Natural killer cell (primary cell): ENCODE results near the gene SMG5. TPM values are rescaled to one million over a fixed set of nuclear protein-coding genes. Genes with fewer than 3 reads are reported as not detected.

ENCODE experiments used
- ATAC-seq, 3 donors: fragments of 150-1000 bp in 2 of 3; fragments of 200-7000 bp in 1 of 3; cut with Tn5 transposase; 1 replicate in 1 of 3; 2 replicates in 2 of 3; pipeline ENCODE4 v1.10.0; 2021; ENCODE audit warnings: mild to moderate bottlenecking in 2 of 3, moderate library complexity in 2 of 3
- DNase-seq, 2 donors: peaks; one replicate each; pipeline versions ENCODE4 v3.0.0 to v3.0.0-alpha.2; 2013 to 2021; ENCODE audit warnings: mixed read lengths in 1 of 2
- H3K27ac ChIP-seq: one replicate; pipeline ENCODE4 v1.5.1; 2013; ENCODE audit warnings: mild to moderate bottlenecking, low read length
- H3K27me3 ChIP-seq: one replicate; pipeline ENCODE4 v1.6.1; 2013; ENCODE audit warnings: low read length; ENCODE audit not compliant: control insufficient read depth, insufficient read depth
- H3K36me3 ChIP-seq: one replicate; pipeline ENCODE4 v1.6.1; 2013; ENCODE audit warnings: low read length; ENCODE audit not compliant: control insufficient read depth, insufficient read depth
- H3K4me1 ChIP-seq: one replicate; pipeline ENCODE4 v1.6.1; 2013; ENCODE audit warnings: low read length; ENCODE audit not compliant: control insufficient read depth, insufficient read depth
- H3K4me3 ChIP-seq: one replicate; pipeline ENCODE4 v1.5.1; 2013; ENCODE audit warnings: low read length
- H3K9me3 ChIP-seq: one replicate; pipeline ENCODE4 v1.6.1; 2013; ENCODE audit warnings: low read length; ENCODE audit not compliant: control insufficient read depth, insufficient read depth
- H3K27ac Mint-ChIP-seq, 2 donors: one replicate each; pipeline ENCODE4 v1.8.0; 2022; ENCODE audit warnings: mild to moderate bottlenecking in 2 of 2, mixed read lengths in 2 of 2, moderate library complexity in 1 of 2
- H3K27me3 Mint-ChIP-seq, 2 donors: one replicate each; pipeline ENCODE4 v1.8.0; 2022; ENCODE audit warnings: low read depth in 2 of 2, mixed read lengths in 2 of 2
- H3K36me3 Mint-ChIP-seq: one replicate; pipeline ENCODE4 v1.8.0; 2022; ENCODE audit warnings: mixed read lengths
- H3K4me1 Mint-ChIP-seq, 2 donors: one replicate each; pipeline ENCODE4 v1.8.0; 2022; ENCODE audit warnings: mixed read lengths in 2 of 2
- H3K4me3 Mint-ChIP-seq: one replicate; pipeline ENCODE4 v1.8.0; 2022; ENCODE audit warnings: mild to moderate bottlenecking, moderate library complexity, mixed read lengths
- H3K9me3 Mint-ChIP-seq, 2 donors: one replicate each; pipeline ENCODE4 v1.8.0; 2022; ENCODE audit warnings: mixed read lengths in 2 of 2
- WGBS: methylation state at CpG from one replicate; pipeline ENCODE4 v1.1.7; 2013; ENCODE audit warnings: missing lambda C conversion rate; ENCODE audit not compliant: insufficient coverage; 5-methylcytosine and 5-hydroxymethylcytosine counted together
- intact Hi-C: fragments of 100-400 bp; cut with micrococcal nuclease; formaldehyde crosslinking; loops from one replicate; pipeline ENCODE4 v1.14.2; 2022
- total RNA-seq, 4 donors: library from RNA; stranded (reverse); fragments of 120-200 nt in 1 of 4; gene quantifications; one replicate each; pipeline versions ENCODE4 v1.2.3 to v1.2.4, GENCODE V29; 2013 to 2022
- TF ChIP-seq, protein P1 (sequence below): fragments of 200-600 bp; IDR thresholded peaks from one replicate; pipeline ENCODE4 v1.8.0; 2022; ENCODE audit warnings: antibody characterized with exemption

Gene SMG5
- total RNA-seq, 3 donors from 2014 or later (not counting 1 experiment from before 2014, with no cell fraction given), result 76.7 to 93.9 (median 87.6) TPM

DNA sequence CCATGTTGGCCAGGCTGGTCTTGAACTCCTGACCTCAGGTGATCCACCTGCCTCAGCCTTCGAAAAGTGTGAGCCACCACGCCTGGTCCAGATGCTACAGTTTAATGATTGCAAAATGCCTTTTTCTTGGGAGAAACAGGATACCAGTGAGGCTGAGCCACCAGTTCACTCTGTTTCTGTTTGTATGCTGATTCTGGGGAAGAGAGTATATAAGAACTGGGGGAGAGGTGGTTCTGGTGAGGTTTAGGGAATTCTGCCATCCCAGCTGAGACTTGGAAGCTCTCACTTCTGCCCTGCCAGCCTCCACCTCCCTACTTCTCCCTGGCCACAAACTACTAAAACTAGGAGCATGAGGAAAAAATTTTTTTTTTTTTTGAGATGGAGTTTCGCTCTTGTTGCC, 77.9 kb downstream of the SMG5 start:
- no peak overlapping the region for H3K27ac Mint-ChIP-seq
- Histone ChIP-seq H3K4me1 (no peaks in the 10 kb centered on the region), H3K4me3 (no peak overlapping the region), H3K9me3 (no peaks in the 10 kb centered on the region), H3K36me3 (peaks cover 39% of the 10 kb centered on the region), H3K27ac (no peak overlapping the region), H3K27me3 (no peaks in the 10 kb centered on the region)
- WGBS, result 97% methylated on average over 2 of the region's 3 CpGs
- intact Hi-C loops, result no loop called here
- H3K27me3 Mint-ChIP-seq, result no peaks in the 10 kb centered on the region
- H3K4me1 Mint-ChIP-seq, result peaks cover 14 to 17% of the 10 kb centered on the region in 2 donors
- H3K36me3 Mint-ChIP-seq, result peaks cover 8% of the 10 kb centered on the region
- H3K4me3 Mint-ChIP-seq, result no peak overlapping the region
- DNase-seq, result no peak
- no peak for ATAC-seq
- H3K9me3 Mint-ChIP-seq, result no peaks in the 10 kb centered on the region
- TF ChIP-seq, protein P1, sequence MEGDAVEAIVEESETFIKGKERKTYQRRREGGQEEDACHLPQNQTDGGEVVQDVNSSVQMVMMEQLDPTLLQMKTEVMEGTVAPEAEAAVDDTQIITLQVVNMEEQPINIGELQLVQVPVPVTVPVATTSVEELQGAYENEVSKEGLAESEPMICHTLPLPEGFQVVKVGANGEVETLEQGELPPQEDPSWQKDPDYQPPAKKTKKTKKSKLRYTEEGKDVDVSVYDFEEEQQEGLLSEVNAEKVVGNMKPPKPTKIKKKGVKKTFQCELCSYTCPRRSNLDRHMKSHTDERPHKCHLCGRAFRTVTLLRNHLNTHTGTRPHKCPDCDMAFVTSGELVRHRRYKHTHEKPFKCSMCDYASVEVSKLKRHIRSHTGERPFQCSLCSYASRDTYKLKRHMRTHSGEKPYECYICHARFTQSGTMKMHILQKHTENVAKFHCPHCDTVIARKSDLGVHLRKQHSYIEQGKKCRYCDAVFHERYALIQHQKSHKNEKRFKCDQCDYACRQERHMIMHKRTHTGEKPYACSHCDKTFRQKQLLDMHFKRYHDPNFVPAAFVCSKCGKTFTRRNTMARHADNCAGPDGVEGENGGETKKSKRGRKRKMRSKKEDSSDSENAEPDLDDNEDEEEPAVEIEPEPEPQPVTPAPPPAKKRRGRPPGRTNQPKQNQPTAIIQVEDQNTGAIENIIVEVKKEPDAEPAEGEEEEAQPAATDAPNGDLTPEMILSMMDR, result no peak

DNA sequence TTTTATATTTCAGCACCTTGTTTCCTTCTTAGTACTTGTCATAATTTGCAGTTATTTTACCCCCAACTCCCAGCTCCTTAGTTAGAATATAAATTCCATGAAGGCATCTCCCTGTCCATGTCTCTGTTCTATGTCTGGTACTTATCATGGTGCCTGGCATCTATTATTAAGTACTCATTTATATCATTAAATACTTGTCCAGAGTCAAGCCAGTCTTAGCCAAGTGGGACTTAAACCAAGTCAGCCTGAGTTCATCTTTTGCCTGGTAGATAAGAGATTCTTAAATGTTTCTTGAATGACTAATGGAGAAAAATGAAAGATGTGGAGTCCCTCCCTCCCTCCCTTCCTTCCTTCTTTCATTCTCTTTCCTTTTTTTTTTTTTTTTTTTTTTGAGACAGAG, 79.3 kb downstream of the SMG5 start:
- ATAC-seq, result no peak
- peaks cover 32% of the 10 kb centered on the region for H3K36me3 ChIP-seq
- no peaks in the 10 kb centered on the region for H3K9me3 Mint-ChIP-seq
- H3K27ac ChIP-seq, result no peak overlapping the region
- H3K27ac Mint-ChIP-seq, result no peak overlapping the region
- H3K36me3 Mint-ChIP-seq, result peaks cover 2% of the 10 kb centered on the region
- H3K27me3 ChIP-seq, result no peaks in the 10 kb centered on the region
- no peak overlapping the region for H3K4me3 ChIP-seq
- intact Hi-C loops, result no loop called here
- no peaks in the 10 kb centered on the region for H3K9me3 ChIP-seq
- H3K4me1 ChIP-seq, result peaks cover 7% of the 10 kb centered on the region
- peaks cover 28 to 30% of the 10 kb centered on the region in 2 donors for H3K4me1 Mint-ChIP-seq
- TF ChIP-seq, protein P1, result no peak
- no peak overlapping the region for H3K4me3 Mint-ChIP-seq
- no peaks in the 10 kb centered on the region for H3K27me3 Mint-ChIP-seq
- no peak for DNase-seq

- Histone ChIP-seq H3K27ac (no peak overlapping the region), H3K36me3 (peaks cover 30% of the 10 kb centered on the region), H3K4me3 (no peak overlapping the region), H3K27me3 (no peaks in the 10 kb centered on the region), H3K9me3 (no peaks in the 10 kb centered on the region), H3K4me1 (peaks cover 15% of the 10 kb centered on the region)
- 94% methylated on average over 8 of the region's 8 CpGs for WGBS
- H3K27me3 Mint-ChIP-seq, result no peaks in the 10 kb centered on the region
- H3K4me1 Mint-ChIP-seq, result peaks cover 37 to 40% of the 10 kb centered on the region in 2 donors
- no peaks in the 10 kb centered on the region for H3K9me3 Mint-ChIP-seq
- DNase-seq, result no peak
- intact Hi-C loops, result no loop called here
- H3K4me3 Mint-ChIP-seq, result no peak overlapping the region
- H3K36me3 Mint-ChIP-seq, result no peaks in the 10 kb centered on the region
- H3K27ac Mint-ChIP-seq, result no peak overlapping the region
- TF ChIP-seq, protein P1, result no peak
- ATAC-seq, result no peak
These were observed 82.6 kb downstream of the SMG5 start for GRCh38 chr1:156200044-156200443.

Other genes starting within 250 kb of the SMG5 start
- gene UBQLN4, start 229.0 kb downstream of the SMG5 start, total RNA-seq, result 10 to 100 TPM; 14.4 to 23.5 (median 23.5) TPM
- gene LAMTOR2, start 228.0 kb downstream of the SMG5 start, total RNA-seq, result 10 to 100 TPM; 23.5 to 26.1 (median 24.6) TPM
- gene RAB25, start 221.7 kb downstream of the SMG5 start, total RNA-seq, result under 1 TPM in 1 of 3 donors, not detected in 2; 0.82 TPM
- under 1 TPM; 0.05 to 0.16 (median 0.14) TPM for gene MEX3A, start 200.4 kb downstream of the SMG5 start, total RNA-seq
- 100 to 1,000 TPM; 201 to 504 (median 273) TPM for gene LMNA, start 168.1 kb downstream of the SMG5 start, total RNA-seq
- 10 to 100 TPM in 1 of 3 donors, 1 to 10 TPM in 2; 2.6 to 13.0 (median 7.0) TPM for gene SEMA4A, start 129.2 kb downstream of the SMG5 start, total RNA-seq
- gene SLC25A44, start 88.7 kb downstream of the SMG5 start, total RNA-seq, result 10 to 100 TPM; 17.1 to 49.2 (median 22.0) TPM
- gene PMF1, start 69.8 kb downstream of the SMG5 start, total RNA-seq, result 10 to 100 TPM; 61.5 to 70.3 (median 64.0) TPM
- 1 to 10 TPM in 2 of 3 donors, under 1 TPM in 1; 0.45 to 1.6 (median 1.1) TPM for gene BGLAP, start 40.6 kb downstream of the SMG5 start, total RNA-seq
- 1 to 10 TPM; 2.6 to 5.5 (median 3.5) TPM for gene PAQR6, start 34.8 kb downstream of the SMG5 start, total RNA-seq
- 1 to 10 TPM; 3.3 to 5.8 (median 5.0) TPM for gene TMEM79, start 1.5 kb upstream of the SMG5 start, total RNA-seq
- 10 to 100 TPM; 22.9 to 29.1 (median 26.8) TPM for gene GLMP, start 12.9 kb upstream of the SMG5 start, total RNA-seq
- gene VHLL, start 16.5 kb upstream of the SMG5 start, total RNA-seq, result under 1 TPM in 1 of 3 donors, not detected in 2; 0.42 TPM
- gene CCT3, start 55.5 kb upstream of the SMG5 start, total RNA-seq, result 10 to 100 TPM; 70.3 to 87.5 (median 79.8) TPM
- gene TSACC, start 55.7 kb upstream of the SMG5 start, total RNA-seq, result not detected
- not detected for gene RHBG, start 86.4 kb upstream of the SMG5 start, total RNA-seq
- 100 to 1,000 TPM; 232 to 298 (median 284) TPM for gene MEF2D, start 217.9 kb upstream of the SMG5 start, total RNA-seq